ENCODE data around the gene SCAMP3. TPM values are rescaled to one million over a fixed set of nuclear protein-coding genes. Genes with fewer than 3 reads are reported as not detected.

SCAMP3 gene
- 29.9 and 45.0 TPM in 2 replicates for total RNA-seq (2012; rRNA removed)

DNA sequence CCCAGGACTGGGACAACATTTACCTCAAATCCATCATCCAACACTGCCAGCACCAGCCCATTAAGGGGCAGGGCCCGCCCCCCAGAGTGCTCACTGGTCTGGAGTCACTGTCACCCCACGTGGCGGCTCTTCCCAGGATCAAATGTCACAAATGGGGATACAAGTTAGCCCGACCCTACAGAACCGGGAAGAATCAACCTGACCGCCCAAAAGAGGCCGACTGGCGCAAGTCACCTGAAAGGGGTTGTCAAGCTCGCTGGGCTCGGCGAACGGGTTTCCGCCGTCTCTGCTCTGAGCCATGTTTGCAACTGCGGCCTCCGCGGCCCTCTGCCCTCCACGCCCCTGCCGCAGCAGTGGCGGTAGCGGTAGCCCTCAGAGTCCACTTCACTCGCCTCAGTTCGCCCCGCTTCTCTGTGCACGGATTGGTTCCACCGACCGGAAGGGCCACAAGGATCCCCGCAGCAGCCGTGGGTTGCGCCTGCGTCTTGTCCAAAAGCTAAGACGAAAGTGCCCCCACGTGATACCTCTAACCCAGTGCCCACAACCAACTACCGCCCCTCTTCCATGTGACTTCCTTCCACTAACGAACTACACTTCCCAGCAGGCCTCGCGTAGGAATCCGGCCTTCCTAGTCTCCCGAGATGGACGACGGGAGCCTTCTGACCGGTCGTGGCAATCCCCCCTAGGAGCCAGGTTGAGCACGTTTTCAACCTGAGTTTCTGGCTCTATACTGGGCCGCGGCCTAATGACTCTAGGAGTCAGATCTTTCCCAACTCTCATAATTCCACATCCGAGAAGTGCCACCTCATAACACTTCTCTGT lies at the start of gene SCAMP3:
Gene SCAMP3 (minus strand): TSS at position 509 of the 822 bp plus-strand sequence. CDS start 209 bp downstream, at position 300.
- peak within 1 kb of the TSS; percentile 80 for H3K4me3 ChIP-seq (ENCODE audit: low read length)

DNA sequence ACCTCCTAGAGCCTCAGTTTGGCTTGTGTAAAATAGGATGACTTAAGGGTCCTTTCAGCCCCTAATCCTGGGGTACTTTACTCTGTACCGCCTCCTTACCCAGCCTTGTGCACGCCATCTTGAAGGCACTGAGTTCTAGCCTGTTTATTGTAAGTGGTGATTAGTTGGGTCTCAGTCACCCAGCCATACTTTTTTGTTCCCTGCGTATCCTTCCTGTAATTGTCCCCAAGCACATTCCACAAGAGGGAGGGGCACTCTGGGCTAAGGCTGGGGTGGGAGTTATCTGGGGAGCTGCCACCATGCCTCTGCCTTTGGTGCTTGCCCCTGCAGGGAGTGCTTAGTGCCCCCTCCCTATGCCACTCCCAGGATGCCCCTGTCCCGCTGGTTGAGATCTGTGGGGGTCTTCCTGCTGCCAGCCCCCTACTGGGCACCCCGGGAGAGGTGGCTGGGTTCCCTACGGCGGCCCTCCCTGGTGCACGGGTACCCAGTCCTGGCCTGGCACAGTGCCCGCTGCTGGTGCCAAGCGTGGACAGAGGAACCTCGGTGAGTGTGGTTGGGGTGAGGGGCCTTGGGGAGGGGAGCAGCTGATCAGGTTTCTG lies 47.4 kb upstream of the SCAMP3 start:
- peak overlapping the region; percentile 88 for H3K4me2 ChIP-seq (ENCODE audit: low read length)
- H3K9me3 ChIP-seq (replicated peaks; ENCODE audit: low read length), result no peaks in the 10 kb centered on the region
- H3K36me3 ChIP-seq (ENCODE audit: insufficient read depth, low read length), result peaks cover 24% of the 10 kb centered on the region
- H3K27me3 ChIP-seq (ENCODE audit: control insufficient read depth, insufficient read depth, low read length), result no peaks in the 10 kb centered on the region
- H3K4me1 ChIP-seq (ENCODE audit: control insufficient read depth, insufficient read depth, low read length), result peaks cover 17% of the 10 kb centered on the region
- H3K4me3 ChIP-seq (ENCODE audit: low read length), result peak overlapping the region; percentile 92
- peak overlapping the region; percentile 94 for H3K9ac ChIP-seq (ENCODE audit: low read depth, low read length)

More for the DNA sequence above, at the start of gene SCAMP3:
- Histone ChIP-seq H3K4me1 (ENCODE audit: control insufficient read depth, insufficient read depth, low read length) (peaks cover 10% of the 10 kb centered on the region), H3K9me3 (replicated peaks; ENCODE audit: low read length) (no peaks in the 10 kb centered on the region), H3K9ac (ENCODE audit: low read depth, low read length) (peak within 1 kb of the TSS; percentile 86), H3K36me3 (ENCODE audit: insufficient read depth, low read length) (peaks cover 57% of the 10 kb centered on the region), H3K27me3 (ENCODE audit: control insufficient read depth, insufficient read depth, low read length) (no peaks in the 10 kb centered on the region), H3K4me2 (ENCODE audit: low read length) (peak within 1 kb of the TSS; percentile 94)

DNA sequence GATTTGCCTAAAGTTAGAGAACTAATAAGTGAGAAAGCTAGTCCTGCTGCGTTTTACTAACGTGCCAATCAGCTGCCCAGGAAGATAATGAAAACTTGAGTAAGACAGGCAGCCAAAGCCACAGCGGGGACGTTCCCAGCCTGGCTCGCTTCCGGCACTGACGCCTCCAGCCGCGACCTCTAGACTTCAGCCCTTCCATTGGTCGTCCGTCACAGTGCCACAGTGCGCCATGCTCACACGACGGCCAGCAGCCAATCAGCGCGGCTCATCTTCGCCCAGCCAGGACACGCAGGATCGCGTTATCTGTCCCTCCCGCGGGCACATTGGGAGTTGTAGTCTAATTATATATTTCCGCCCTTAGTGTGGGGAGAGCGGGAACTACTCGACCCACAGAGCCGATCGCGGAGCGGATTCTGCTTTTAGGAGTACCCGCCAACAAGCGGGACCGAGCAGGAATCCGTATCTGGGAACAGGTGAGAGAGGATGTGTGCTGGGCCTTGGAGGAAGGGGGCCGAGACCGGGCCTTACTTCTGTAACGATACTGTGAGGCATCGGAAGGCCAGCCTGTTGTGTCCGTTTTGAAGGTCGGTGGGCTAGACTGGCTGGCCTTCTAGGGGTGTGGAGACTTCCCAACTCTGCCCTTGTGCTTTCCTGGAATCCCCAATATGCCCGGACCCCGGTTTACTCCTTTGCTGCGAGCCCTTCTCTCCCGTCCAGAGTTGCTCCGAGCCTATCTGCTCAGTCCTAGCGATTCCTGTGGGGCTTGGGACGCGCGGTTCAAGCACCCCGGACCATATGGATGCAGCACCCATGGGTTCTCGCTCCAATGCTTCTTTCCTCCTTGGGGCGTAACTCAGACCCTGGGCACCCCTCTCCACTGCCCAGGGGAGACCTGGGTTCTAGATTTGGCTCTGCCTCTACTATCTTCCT lies 46.6 kb upstream of the SCAMP3 start, which contains the start of gene FDPS:
Gene FDPS (plus strand): TSS at position 374 of the 930 bp plus-strand sequence. CDS start 924 bp downstream, outside the sequence.
- Histone ChIP-seq H3K27me3 (ENCODE audit: control insufficient read depth, insufficient read depth, low read length) (no peaks in the 10 kb centered on the region), H3K4me3 (ENCODE audit: low read length) (peak within 1 kb of the TSS; percentile 92), H3K9me3 (replicated peaks; ENCODE audit: low read length) (no peaks in the 10 kb centered on the region), H3K9ac (ENCODE audit: low read depth, low read length) (peak within 1 kb of the TSS; percentile 94), H3K4me2 (ENCODE audit: low read length) (peak within 1 kb of the TSS; percentile 88), H3K36me3 (ENCODE audit: insufficient read depth, low read length) (peaks cover 22% of the 10 kb centered on the region), H3K4me1 (ENCODE audit: control insufficient read depth, insufficient read depth, low read length) (peaks cover 17% of the 10 kb centered on the region)

DNA sequence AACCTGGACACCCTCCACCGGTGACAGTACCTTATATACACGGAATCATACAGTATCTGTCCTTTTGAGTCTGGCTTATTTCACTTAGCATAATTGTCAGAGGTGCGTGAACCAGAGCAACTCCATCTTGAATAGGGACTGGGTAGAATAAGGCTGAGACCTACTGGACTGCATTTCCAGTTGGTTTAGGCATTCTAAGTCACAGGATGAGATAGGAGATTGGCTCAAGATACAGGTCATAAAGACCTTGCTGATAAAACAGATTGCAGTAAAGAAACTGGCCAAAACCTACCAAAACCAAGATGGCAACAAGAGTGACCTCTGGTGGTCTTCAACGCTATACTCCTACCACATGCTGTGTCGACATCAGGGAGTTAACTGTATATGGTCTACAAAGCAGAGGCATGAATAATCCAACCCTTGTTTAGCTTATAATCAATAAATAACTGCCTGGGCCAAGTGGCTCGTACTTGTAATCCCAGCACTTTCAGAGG lies 45.1 kb upstream of the SCAMP3 start:
- peaks cover 12% of the 10 kb centered on the region for H3K36me3 ChIP-seq (ENCODE audit: insufficient read depth, low read length)
- no peaks in the 10 kb centered on the region for H3K27me3 ChIP-seq (ENCODE audit: control insufficient read depth, insufficient read depth, low read length)
- no peak overlapping the region for H3K9ac ChIP-seq (ENCODE audit: low read depth, low read length)
- no peaks in the 10 kb centered on the region for H3K9me3 ChIP-seq (replicated peaks; ENCODE audit: low read length)
- no peak overlapping the region for H3K4me3 ChIP-seq (ENCODE audit: low read length)
- H3K4me1 ChIP-seq (ENCODE audit: control insufficient read depth, insufficient read depth, low read length), result peaks cover 17% of the 10 kb centered on the region
- H3K4me2 ChIP-seq (ENCODE audit: low read length), result no peak overlapping the region

DNA sequence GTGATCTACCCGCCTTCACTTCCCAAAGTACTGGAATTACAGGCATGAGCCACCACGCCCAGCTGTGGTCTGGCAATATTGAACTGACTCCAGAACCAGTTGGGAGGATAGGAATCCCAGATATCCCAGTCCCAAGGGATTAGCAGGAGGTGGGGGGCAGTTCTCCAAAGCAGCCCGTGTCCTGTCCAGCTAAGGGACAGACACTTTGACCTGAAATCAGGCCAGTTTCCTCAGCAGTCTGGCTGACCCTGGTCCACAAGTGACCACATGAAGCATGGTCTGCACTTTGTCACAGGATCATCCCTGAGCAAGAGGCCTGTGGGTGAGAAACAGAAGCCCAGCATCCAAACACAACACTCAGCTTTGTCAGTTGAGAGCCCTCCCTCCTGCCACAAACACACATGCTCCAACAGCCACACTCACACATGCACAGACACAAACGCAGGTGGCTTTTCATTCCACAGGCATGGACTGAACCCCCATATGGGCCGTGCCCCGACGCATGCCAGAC lies 43.8 kb upstream of the SCAMP3 start:
- no peak overlapping the region for H3K4me2 ChIP-seq (ENCODE audit: low read length)
- no peak overlapping the region for H3K4me3 ChIP-seq (ENCODE audit: low read length)
- peaks cover 7% of the 10 kb centered on the region for H3K36me3 ChIP-seq (ENCODE audit: insufficient read depth, low read length)
- H3K4me1 ChIP-seq (ENCODE audit: control insufficient read depth, insufficient read depth, low read length), result peaks cover 17% of the 10 kb centered on the region
- no peak overlapping the region for H3K9ac ChIP-seq (ENCODE audit: low read depth, low read length)
- H3K9me3 ChIP-seq (replicated peaks; ENCODE audit: low read length), result no peaks in the 10 kb centered on the region
- H3K27me3 ChIP-seq (ENCODE audit: control insufficient read depth, insufficient read depth, low read length), result no peaks in the 10 kb centered on the region

DNA sequence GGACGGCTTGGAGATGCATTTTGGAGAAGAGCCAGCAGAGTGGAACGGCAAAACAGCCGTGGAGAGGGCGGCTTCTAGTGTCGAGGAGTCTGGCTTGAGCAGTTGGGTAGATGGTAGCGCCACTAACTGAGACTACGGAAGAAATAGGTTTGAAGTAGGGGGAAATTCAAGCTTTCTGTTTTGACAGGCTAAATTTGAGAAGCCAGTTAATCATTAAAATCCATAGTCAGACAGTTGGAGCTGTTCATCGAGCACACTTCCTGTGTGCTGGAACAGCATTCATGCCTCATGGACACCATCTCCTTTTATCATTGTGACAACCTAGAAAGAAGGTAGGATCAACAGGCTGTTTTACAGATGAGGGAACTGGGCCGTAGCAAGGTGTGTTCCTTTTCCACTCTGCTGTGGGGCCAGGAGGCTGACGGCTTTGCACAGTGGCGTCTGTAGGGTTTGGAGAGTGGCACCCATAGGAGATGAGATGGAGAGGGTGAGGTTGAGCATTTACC lies 42.5 kb upstream of the SCAMP3 start:
- Histone ChIP-seq H3K9ac (ENCODE audit: low read depth, low read length) (no peak overlapping the region), H3K36me3 (ENCODE audit: insufficient read depth, low read length) (no peaks in the 10 kb centered on the region), H3K9me3 (replicated peaks; ENCODE audit: low read length) (no peaks in the 10 kb centered on the region), H3K4me1 (ENCODE audit: control insufficient read depth, insufficient read depth, low read length) (peaks cover 6% of the 10 kb centered on the region), H3K4me2 (ENCODE audit: low read length) (no peak overlapping the region), H3K4me3 (ENCODE audit: low read length) (no peak overlapping the region), H3K27me3 (ENCODE audit: control insufficient read depth, insufficient read depth, low read length) (no peaks in the 10 kb centered on the region)

DNA sequence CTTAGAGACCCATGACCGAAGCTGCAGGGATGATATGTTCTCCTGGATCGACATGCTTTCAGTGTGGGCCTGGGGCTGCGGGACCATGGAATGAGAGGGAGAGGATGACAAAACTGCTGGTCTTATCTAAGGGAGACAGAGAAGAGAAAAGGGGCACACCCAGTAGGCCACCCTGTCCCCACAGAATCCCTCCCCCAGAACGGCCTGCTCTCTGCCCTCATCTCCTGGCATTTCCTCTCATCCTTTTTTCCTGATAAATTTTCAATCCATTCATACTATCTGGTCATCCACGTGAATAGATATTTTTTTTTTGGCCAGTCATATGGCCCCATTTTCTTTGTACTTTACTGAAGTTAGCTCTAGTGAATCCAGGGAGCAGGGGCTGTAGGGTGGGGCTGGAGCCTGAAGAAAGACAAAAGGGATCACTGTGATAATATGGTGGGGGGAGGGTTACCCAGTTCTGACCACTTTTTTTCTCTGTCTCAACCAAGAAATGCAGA lies 39.2 kb upstream of the SCAMP3 start, which contains the start of gene PKLR:
Gene PKLR (minus strand): TSS at position 97 of the 500 bp plus-strand sequence. CDS start 43 bp downstream, at position 54.
- H3K4me3 ChIP-seq (ENCODE audit: low read length), result no peak within 1 kb of the TSS
- no peaks in the 10 kb centered on the region for H3K4me1 ChIP-seq (ENCODE audit: control insufficient read depth, insufficient read depth, low read length)
- H3K27me3 ChIP-seq (ENCODE audit: control insufficient read depth, insufficient read depth, low read length), result peaks cover 12% of the 10 kb centered on the region
- no peak within 1 kb of the TSS for H3K4me2 ChIP-seq (ENCODE audit: low read length)
- no peaks in the 10 kb centered on the region for H3K9me3 ChIP-seq (replicated peaks; ENCODE audit: low read length)
- H3K36me3 ChIP-seq (ENCODE audit: insufficient read depth, low read length), result no peaks in the 10 kb centered on the region
- H3K9ac ChIP-seq (ENCODE audit: low read depth, low read length), result no peak within 1 kb of the TSS

DNA sequence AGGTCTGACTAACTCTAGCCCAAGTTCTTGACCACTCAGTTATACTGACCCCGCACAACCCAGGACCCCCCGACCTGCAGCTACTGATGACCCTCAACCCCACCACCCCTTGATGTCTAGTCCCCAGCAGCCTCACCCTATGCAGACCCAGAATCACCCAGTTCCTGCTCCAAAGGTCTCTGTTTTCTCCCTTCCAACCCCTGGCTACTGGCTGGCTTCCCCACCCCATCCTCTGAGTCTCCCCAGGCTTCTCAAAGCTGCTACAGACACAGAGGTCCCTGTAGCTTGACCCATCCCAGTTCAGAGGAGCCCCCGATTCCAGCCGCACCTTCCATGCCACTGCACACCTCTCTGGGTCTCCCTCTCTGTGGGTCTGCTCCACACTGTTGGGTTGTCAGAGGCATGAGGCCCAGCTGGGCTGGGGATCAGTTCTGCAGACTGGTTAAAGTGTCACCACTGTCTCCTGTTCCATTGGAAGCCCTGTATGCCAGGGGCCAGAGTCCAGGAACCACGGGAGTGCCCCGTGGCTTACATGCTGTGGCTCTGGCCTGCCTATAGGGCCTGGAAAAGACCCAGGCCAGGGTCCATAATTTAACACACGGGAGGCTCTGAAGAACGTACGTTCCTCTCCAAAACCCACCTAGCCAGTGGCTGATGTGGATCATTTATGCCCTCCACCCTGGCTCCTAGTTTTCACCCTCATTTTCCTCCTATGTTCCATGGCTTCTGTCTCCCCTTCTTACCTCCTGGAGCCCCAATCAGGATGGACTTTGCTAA lies 38.6 kb upstream of the SCAMP3 start:
- Histone ChIP-seq H3K4me1 (ENCODE audit: control insufficient read depth, insufficient read depth, low read length) (peaks cover under 1% of the 10 kb centered on the region), H3K9ac (ENCODE audit: low read depth, low read length) (no peak overlapping the region), H3K9me3 (replicated peaks; ENCODE audit: low read length) (no peaks in the 10 kb centered on the region), H3K27me3 (ENCODE audit: control insufficient read depth, insufficient read depth, low read length) (peaks cover 16% of the 10 kb centered on the region), H3K4me3 (ENCODE audit: low read length) (no peak overlapping the region), H3K4me2 (ENCODE audit: low read length) (no peak overlapping the region), H3K36me3 (ENCODE audit: insufficient read depth, low read length) (no peaks in the 10 kb centered on the region)

DNA sequence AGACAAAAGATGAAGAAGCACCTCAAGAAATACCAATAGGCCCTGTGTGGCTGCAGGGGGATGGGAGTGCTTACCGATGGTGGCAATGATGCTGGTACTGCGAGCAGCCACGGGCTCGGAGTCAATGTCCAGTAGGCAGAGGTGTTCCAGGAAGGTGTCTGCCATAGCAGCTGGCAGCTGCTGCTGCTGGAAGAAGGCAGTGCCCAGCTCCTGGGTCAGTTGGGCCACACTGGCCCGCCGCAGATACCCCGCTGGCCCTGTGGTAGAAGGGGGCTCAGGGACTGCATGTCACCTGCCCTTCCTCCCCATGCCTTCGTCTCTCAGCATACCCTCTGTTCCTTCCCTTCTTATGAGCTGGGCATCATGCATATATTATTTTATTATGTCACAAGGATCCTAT lies 37.9 kb upstream of the SCAMP3 start:
- no peaks in the 10 kb centered on the region for H3K9me3 ChIP-seq (replicated peaks; ENCODE audit: low read length)
- no peak overlapping the region for H3K4me3 ChIP-seq (ENCODE audit: low read length)
- H3K36me3 ChIP-seq (ENCODE audit: insufficient read depth, low read length), result no peaks in the 10 kb centered on the region
- H3K4me2 ChIP-seq (ENCODE audit: low read length), result no peak overlapping the region
- no peak overlapping the region for H3K9ac ChIP-seq (ENCODE audit: low read depth, low read length)
- H3K27me3 ChIP-seq (ENCODE audit: control insufficient read depth, insufficient read depth, low read length), result peaks cover 23% of the 10 kb centered on the region
- peaks cover 7% of the 10 kb centered on the region for H3K4me1 ChIP-seq (ENCODE audit: control insufficient read depth, insufficient read depth, low read length)

DNA sequence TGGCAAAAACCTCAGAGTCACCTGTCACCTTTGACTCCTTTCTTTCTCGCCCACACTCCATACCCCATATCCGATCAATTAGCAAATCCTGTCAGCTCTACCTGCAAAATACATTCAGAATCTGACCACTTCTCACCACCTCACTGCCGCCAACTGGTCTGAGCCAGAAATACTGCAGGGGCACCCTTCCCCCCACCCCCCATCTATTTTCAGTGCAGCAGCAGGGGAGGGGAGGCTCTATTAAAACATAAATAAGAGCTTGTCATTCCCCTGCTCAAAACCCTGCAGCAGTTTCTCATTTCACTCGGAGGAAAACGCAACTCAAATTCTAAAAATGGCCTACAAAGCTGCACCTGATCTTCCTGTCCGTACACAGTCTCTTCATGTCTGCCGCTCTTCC lies 35.2 kb upstream of the SCAMP3 start:
- Histone ChIP-seq H3K36me3 (ENCODE audit: insufficient read depth, low read length) (no peaks in the 10 kb centered on the region), H3K4me3 (ENCODE audit: low read length) (no peak overlapping the region), H3K4me1 (ENCODE audit: control insufficient read depth, insufficient read depth, low read length) (peaks cover 10% of the 10 kb centered on the region), H3K9ac (ENCODE audit: low read depth, low read length) (no peak overlapping the region), H3K4me2 (ENCODE audit: low read length) (no peak overlapping the region), H3K9me3 (replicated peaks; ENCODE audit: low read length) (no peaks in the 10 kb centered on the region), H3K27me3 (ENCODE audit: control insufficient read depth, insufficient read depth, low read length) (peaks cover 46% of the 10 kb centered on the region)

Measured in skeletal muscle satellite cell (primary cell).